DMS153 treated with DMSO at 0.1 percent for 48 hours (cell line): ENCODE results near the gene EPS8L3.
"Not testable (repeated sequence)": the region's sequence is repeated elsewhere in the genome, so short reads cannot be mapped to it uniquely, and the experiment has no call there.

Experiments
- DNase-seq: peaks from one replicate; lab custom pipeline; 2025; ENCODE audit not compliant: unreplicated experiment; lab: John Stamatoyannopoulos, UW

The EPS8L3 gene

DNA sequence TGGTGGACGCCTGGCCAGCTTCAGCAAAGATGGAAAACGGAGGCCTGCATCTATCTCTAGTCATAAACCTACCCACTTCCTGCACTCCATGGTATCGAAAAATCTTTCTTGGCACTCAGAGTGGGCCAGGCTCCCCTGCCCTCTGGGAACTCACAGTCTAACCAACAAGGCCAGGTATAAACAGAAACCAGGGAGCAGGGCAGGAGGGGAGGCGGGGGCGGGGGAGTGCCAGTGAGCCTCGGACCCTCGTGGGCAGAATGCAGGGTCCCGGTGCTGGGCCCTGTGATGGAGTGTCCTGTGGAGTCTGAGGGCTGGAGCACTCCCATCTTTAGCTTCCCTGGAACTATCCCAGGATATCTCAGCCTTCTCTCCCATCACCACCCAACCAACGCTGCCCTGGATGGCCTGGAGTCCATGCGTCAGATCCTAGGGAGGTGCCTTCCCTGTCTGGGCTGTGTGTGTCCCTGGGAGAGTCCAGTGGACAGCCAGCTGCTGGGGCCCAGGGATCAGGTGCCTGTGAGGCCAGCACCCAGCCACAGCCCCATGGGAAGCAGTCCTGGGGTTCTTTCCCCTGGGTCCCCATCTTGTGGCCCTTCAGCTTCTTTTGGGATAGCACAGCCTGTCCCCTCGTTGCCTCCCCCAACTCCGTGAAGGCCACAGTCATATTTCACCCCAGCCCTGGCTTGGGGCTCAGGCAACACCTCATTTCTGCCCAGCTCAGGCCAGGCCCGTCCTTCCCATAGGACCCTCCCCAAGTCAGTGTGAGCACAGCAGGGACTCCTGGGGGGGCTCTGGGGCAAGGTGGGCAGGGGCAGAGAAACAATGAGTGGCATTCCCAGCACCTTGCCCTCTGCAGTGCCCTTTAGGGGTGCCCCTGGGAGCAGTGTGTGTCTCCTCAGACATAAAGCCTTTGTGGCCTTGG, 1.1 kb upstream of the EPS8L3 start:
- DNase-seq: no peak

- DNase-seq: no peak
Measured at GRCh38 chr1:109762821-109763645, 690 bp downstream of the EPS8L3 start.

- DNase-seq: no peak
Measured at GRCh38 chr1:109762039-109762585, 1.6 kb downstream of the EPS8L3 start.

- DNase-seq: no peak
Measured at GRCh38 chr1:109761227-109762038, 2.3 kb downstream of the EPS8L3 start.

GRCh38 chr1:109760581-109761226, 3.0 kb downstream of the EPS8L3 start:
- DNase-seq: no peak

GRCh38 chr1:109759513-109760334, 4.0 kb downstream of the EPS8L3 start:
- DNase-seq: no peak

DNA sequence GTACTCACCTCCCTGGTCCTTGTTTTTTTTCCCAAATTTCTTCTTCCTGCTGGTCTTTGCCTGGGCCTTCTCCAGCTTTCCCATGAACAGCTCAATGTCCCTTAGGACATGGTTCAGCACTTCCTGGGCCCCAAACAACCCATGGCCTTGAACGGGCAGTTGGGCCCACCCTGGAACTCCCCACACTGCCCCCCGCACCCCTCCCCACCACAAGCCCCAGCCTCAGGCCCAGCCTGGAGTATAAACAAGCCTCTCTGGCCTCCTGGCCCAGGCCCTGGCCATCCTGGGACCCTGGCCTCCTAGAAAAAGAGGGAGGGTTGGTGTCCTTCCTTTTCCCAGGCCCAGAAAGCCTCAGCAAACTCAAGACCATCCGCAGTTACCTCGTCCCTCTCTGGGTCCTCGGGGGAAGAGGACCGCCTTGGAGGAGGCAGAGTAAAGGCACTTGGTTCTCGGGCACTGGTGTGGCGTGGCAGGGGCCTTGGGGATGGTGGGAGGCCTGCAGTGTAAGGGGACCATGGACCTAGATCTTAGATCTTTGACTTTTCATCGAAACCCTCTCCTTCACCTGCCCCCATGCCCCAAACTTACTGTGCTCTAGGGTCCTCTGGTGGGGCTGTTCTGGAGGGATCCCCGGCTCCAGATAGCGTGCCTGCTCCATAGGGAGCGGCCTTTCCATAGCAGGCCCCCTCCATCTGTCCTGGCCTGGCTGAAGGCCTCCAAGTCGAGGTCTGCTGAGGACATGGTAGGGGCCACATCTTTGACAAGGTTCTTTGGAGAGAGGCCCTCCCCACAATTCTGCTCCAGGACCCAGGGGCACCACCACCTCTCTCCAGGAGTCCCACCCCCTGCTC, 5.6 kb downstream of the EPS8L3 start:
- no peak for DNase-seq

DNA sequence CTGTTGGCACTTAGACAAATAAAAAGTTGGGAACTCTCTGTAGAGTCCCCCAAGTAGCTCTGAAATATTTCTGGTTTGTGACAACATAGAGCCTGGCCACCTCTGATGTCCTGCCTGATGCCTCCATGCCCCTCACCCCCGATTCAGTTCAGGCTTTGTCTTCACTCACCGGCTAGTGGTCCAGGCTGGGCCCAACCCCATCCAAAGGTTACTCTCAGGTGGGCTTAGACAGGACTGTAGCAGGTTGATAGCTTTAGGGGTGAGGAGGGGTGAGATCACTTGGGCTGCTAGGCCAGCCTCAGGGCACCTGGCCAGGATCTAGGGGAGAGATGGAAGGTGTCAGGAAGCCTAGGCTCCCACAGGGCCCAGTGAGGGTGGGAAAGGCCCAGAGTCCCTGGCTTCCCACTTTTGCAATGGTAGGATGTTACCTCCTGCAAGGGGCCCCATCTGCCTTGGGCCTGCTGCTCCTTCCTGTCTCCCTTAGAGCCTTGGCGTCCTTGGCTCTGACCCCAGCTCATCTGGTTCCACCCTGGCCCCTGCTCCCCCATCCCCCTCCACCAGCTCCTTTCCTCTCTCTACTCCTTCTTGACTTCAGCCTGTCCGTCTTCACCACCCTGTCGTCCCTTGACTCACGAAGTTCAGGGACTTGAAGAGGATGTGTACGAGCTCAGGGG, 6.7 kb downstream of the EPS8L3 start:
- DNase-seq: no peak

GRCh38 chr1:109756325-109756724, 7.4 kb downstream of the EPS8L3 start:
- not testable (repeated sequence) for DNase-seq

- no peak for DNase-seq
Measured at GRCh38 chr1:109754738-109755137, 9.0 kb downstream of the EPS8L3 start.

DNA sequence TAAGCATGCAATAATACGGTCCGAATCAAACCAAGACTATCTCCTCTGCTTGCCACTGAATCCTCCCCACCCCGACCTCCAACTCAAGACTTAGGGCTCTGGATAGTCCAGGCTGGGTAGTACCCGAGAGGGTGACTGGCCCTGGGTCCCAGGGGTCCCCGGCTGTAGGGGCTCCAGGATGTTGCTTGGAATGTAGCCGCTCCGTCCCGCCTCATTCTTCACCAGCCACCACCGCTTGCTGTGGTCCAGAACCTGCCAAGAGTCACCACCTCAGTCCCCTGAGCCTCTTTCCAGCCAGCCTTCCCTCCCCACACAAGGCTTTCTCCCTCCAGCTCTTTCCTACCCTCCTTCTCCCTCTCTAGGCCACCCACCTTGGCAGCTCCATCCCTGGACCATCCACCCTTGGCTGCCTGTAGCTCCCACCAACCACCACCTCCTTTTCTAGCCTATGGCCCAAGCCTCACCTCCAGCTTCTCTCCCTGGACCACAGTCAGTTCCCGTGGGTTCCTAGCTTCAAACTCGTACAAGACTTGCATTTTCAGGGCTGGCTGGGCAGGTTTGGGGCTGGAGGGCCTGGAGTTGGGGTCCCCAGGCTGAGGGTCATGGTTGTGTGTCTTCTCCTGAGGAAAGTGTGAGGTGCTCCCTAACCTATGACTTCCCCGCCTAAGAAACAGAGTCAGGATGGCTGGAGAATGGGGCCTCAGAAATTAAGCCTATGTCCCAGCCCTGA, 12.0 kb downstream of the EPS8L3 start:
- DNase-seq: no peak

- no peak for DNase-seq
Measured at GRCh38 chr1:109750920-109751319, 12.8 kb downstream of the EPS8L3 start.

GRCh38 chr1:109750241-109750882, 13.4 kb downstream of the EPS8L3 start:
- no peak for DNase-seq

- no peak for DNase-seq
Measured at GRCh38 chr1:109749221-109749620, 14.5 kb downstream of the EPS8L3 start.

DNA sequence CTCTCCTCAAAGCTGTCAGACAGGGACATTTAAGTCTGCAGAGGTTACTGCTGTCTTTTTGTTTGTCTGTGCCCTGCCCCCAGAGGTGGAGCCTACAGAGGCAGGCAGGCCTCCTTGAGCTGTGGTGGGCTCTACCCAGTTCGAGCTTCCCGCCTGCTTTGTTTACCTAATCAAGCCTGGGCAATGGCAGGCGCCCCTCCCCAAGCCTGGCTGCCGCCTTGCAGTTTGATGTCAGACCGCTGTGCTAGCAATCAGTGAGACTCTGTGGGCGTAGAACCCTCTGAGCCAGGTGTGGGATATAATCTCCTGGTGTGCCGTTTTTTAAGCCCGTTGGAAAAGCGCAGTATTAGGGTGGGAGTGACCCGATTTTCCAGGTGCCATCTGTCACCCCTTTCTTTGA, 15.4 kb downstream of the EPS8L3 start:
- DNase-seq: not testable (repeated sequence)

GRCh38 chr1:109740615-109741373, 22.9 kb downstream of the EPS8L3 start, which contains the start of gene GSTM3:
Gene GSTM3 (minus strand): TSS chr1:109741038. CDS start chr1:109740287, 751 bp downstream.
- DNase-seq: no peak
